ENCODE measurements around the gene KICS2.

DNA sequence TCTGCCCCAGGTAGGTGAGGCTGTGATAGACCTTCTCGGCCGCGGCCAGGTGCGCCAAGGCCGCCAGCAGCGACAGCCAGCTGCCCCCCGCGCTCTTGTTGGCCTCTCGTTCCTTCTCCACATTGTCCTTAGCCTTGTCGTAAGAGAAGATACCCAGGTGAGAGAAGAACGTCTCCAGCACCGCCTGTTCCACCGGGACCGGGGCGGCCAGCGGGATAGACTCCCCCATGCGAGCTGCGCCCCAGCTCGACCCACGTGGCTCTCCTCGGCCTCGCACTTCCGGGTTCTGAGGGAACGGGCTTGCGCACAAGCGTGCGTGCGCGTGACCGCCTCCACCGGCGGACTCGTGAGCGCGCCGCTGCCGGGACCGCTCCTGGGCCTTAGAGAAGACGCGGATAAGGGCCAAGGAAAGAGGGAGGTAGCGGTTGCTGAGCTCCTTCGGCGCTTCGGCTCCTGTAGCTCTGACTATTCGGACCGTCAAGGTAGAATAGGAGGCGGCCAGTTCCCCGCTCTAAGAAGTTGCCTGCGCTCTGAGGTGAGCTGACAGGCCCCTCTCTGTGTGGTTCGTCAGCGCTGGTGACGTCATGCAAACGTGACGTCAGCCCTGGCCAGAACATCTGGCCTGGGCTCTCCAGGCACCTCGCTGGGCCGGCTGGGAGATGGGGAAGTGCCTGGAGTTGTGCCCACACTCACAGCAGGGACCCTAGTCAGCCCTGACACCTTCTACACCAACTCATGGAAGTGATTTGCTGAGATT lies at the start of gene KICS2:
- TF ChIP-seq, protein P1, sequence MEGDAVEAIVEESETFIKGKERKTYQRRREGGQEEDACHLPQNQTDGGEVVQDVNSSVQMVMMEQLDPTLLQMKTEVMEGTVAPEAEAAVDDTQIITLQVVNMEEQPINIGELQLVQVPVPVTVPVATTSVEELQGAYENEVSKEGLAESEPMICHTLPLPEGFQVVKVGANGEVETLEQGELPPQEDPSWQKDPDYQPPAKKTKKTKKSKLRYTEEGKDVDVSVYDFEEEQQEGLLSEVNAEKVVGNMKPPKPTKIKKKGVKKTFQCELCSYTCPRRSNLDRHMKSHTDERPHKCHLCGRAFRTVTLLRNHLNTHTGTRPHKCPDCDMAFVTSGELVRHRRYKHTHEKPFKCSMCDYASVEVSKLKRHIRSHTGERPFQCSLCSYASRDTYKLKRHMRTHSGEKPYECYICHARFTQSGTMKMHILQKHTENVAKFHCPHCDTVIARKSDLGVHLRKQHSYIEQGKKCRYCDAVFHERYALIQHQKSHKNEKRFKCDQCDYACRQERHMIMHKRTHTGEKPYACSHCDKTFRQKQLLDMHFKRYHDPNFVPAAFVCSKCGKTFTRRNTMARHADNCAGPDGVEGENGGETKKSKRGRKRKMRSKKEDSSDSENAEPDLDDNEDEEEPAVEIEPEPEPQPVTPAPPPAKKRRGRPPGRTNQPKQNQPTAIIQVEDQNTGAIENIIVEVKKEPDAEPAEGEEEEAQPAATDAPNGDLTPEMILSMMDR (IDR thresholded peaks at IDR 0.05; ENCODE audit: insufficient read depth, low read depth, low read length), result no peak
- no peak for TF ChIP-seq EZH2 (IDR thresholded peaks at IDR 0.05; ENCODE audit: insufficient read depth, low read length)

Data from astrocyte (in vitro differentiated cells and primary cell).